H1 (cell line): ENCODE data around the gene SPOCK2. TPM values are rescaled to one million over a fixed set of nuclear protein-coding genes. Genes with fewer than 3 reads are reported as not detected.

ENCODE experiments used
- CTCF ChIA-PET: fragments of 300-600 bp; sonication (Branson Sonifier 250); formaldehyde crosslinking; loops from one replicate; lab custom pipeline; 2021; ENCODE audit not compliant: partially characterized antibody; lab: Charles Lee
- POLR2A ChIA-PET: fragments of 300-600 bp; sonication (Branson Sonifier 250); formaldehyde crosslinking; loops from one replicate; lab custom pipeline; 2021; ENCODE audit warnings: inconsistent platforms; ENCODE audit not compliant: partially characterized antibody; lab: Charles Lee
- DNase-seq, 2 experiments: peaks; one replicate each; pipeline versions ENCODE4 v3.0.0 to v3.0.0-alpha.2; 2010 to 2022; ENCODE audit warnings: low spot score in 2 of 2, low read depth in 1 of 2, mixed read lengths in 1 of 2
- FAIRE-seq: peaks from 2 replicates; lab custom pipeline; 2011; peaks lifted over from hg19 to GRCh38; lab: Jason Lieb, UNC
- H2AFZ ChIP-seq: 2 replicates; pipeline ENCODE4 v1.8.1; 2012; ENCODE audit warnings: low read length, inconsistent platforms
- H2AK5ac ChIP-seq: 2 replicates; pipeline ENCODE4 v1.6.1; 2013; ENCODE audit warnings: low read depth, low read length
- H2BK120ac ChIP-seq: replicated peaks from 2 replicates; pipeline ENCODE3; 2013; ENCODE audit warnings: low read depth, low read length, inconsistent platforms
- H2BK12ac ChIP-seq: 2 replicates; pipeline ENCODE4 v1.6.1; 2013; ENCODE audit warnings: low read depth, low read length
- H2BK15ac ChIP-seq: 2 replicates; pipeline ENCODE4 v1.6.1; 2013; ENCODE audit warnings: low read length
- H2BK20ac ChIP-seq: 2 replicates; pipeline ENCODE4 v1.6.1; 2013; ENCODE audit warnings: low read length
- H2BK5ac ChIP-seq: 2 replicates; pipeline ENCODE4 v1.6.1; 2013; ENCODE audit warnings: low read depth, low read length
- H3K14ac ChIP-seq: 2 replicates; pipeline ENCODE4 v1.6.1; 2013; ENCODE audit warnings: inconsistent platforms; ENCODE audit not compliant: insufficient read length
- H3K18ac ChIP-seq: 2 replicates; pipeline ENCODE4 v1.6.1; 2013; ENCODE audit warnings: low read length; ENCODE audit errors: extremely low read depth
- H3K23ac ChIP-seq: 2 replicates; pipeline ENCODE4 v1.6.1; 2013; ENCODE audit warnings: inconsistent platforms; ENCODE audit not compliant: insufficient read length
- H3K23me2 ChIP-seq: 2 replicates; pipeline ENCODE4 v1.6.1; 2013; ENCODE audit warnings: low read depth, low read length
- H3K27ac ChIP-seq: 2 replicates; pipeline ENCODE4 v1.6.1; 2011; ENCODE audit warnings: low read depth, low read length, inconsistent platforms
- H3K27me3 ChIP-seq, 4 experiments: replicated peaks in 1 of 4; 1 replicate in 1 of 4; 2 replicates in 3 of 4; pipeline versions ENCODE4 v1.6.1 to v1.8.1; 2011 to 2013; ENCODE audit warnings: low read length in 3 of 4, mild to moderate bottlenecking in 3 of 4, inconsistent platforms in 2 of 4, mixed read lengths in 2 of 4, moderate library complexity in 1 of 4; ENCODE audit not compliant: control insufficient read depth in 3 of 4, insufficient read depth in 3 of 4; ENCODE audit errors: extremely low read depth in 1 of 4
- H3K36me3 ChIP-seq, 4 experiments: 2 replicates each; pipeline versions ENCODE4 v1.6.1 to v1.8.1; 2011 to 2013; ENCODE audit warnings: mild to moderate bottlenecking in 4 of 4, low read length in 3 of 4, moderate library complexity in 2 of 4, control low read depth in 1 of 4, inconsistent platforms in 1 of 4; ENCODE audit not compliant: insufficient read depth in 4 of 4, control insufficient read depth in 2 of 4
- H3K4ac ChIP-seq: replicated peaks from 2 replicates; pipeline ENCODE3; 2013; ENCODE audit warnings: low read length, low read depth, mixed read lengths, inconsistent platforms; ENCODE audit not compliant: insufficient read length
- H3K4me1 ChIP-seq, 4 experiments: replicated peaks in 1 of 4; 1 replicate in 1 of 4; 2 replicates in 3 of 4; pipeline versions ENCODE4 v1.6.1 to v1.8.1; 2011 to 2013; ENCODE audit warnings: low read length in 3 of 4, inconsistent platforms in 2 of 4, mixed read lengths in 1 of 4; ENCODE audit not compliant: insufficient read depth in 4 of 4, control insufficient read depth in 3 of 4
- H3K4me2 ChIP-seq, 2 experiments: 2 replicates each; pipeline versions ENCODE4 v1.6.1 to v1.8.1; 2011 to 2013; ENCODE audit warnings: low read depth in 2 of 2, low read length in 2 of 2, control low read depth in 1 of 2, inconsistent platforms in 1 of 2, mild to moderate bottlenecking in 1 of 2; ENCODE audit not compliant: insufficient read depth in 1 of 2
- H3K4me3 ChIP-seq, 4 experiments: fragments of 200-600, 300-600 bp in 1 of 4; sonication (generic), shearing (Covaris generic), sonication (Bioruptor Twin) in 1 of 4; 2 replicates each; pipeline versions ENCODE4 v1.5.1 to v1.8.1; 2011 to 2016; ENCODE audit warnings: low read length in 4 of 4, low read depth in 3 of 4, control low read depth in 2 of 4, inconsistent platforms in 2 of 4, mild to moderate bottlenecking in 2 of 4, mixed read lengths in 1 of 4, moderate library complexity in 1 of 4; ENCODE audit not compliant: insufficient read depth in 2 of 4; ENCODE audit errors: extremely low read depth in 1 of 4
- H3K56ac ChIP-seq: replicated peaks from 2 replicates; pipeline ENCODE3; 2013; ENCODE audit warnings: low read depth, mild to moderate bottlenecking, mixed read lengths, low read length, inconsistent platforms; ENCODE audit not compliant: insufficient read length
- H3K79me1 ChIP-seq: 2 replicates; pipeline ENCODE4 v1.6.1; 2013; ENCODE audit warnings: low read depth, low read length, control low read depth
- H3K79me2 ChIP-seq, 2 experiments: 2 replicates each; pipeline versions ENCODE4 v1.6.1 to v1.8.1; 2012 to 2013; ENCODE audit warnings: low read length in 2 of 2, mild to moderate bottlenecking in 2 of 2, inconsistent platforms in 1 of 2; ENCODE audit not compliant: insufficient read depth in 2 of 2, control insufficient read depth in 1 of 2
- H3K9ac ChIP-seq, 4 experiments: replicated peaks in 1 of 4; 1 replicate in 1 of 4; 2 replicates in 3 of 4; pipeline versions ENCODE4 v1.6.1 to v1.8.1; 2011 to 2013; ENCODE audit warnings: low read depth in 3 of 4, low read length in 3 of 4, control low read depth in 2 of 4, mild to moderate bottlenecking in 2 of 4, moderate library complexity in 2 of 4, inconsistent platforms in 1 of 4; ENCODE audit errors: extremely low read depth in 1 of 4
- H3K9me3 ChIP-seq, 2 experiments: 2 replicates each; pipeline versions ENCODE4 v1.6.1 to v1.8.1; 2012 to 2013; ENCODE audit warnings: mild to moderate bottlenecking in 2 of 2, moderate library complexity in 2 of 2, control low read depth in 1 of 2, inconsistent platforms in 1 of 2, low read depth in 1 of 2, low read length in 1 of 2, mixed read lengths in 1 of 2; ENCODE audit not compliant: insufficient read depth in 2 of 2
- H4K20me1 ChIP-seq, 2 experiments: replicated peaks in 1 of 2; 2 replicates each; pipeline versions ENCODE3 to v1.8.1; 2011 to 2013; ENCODE audit warnings: inconsistent platforms in 2 of 2, low read length in 2 of 2, mild to moderate bottlenecking in 1 of 2; ENCODE audit not compliant: insufficient read depth in 2 of 2, control insufficient read depth in 1 of 2
- H4K5ac ChIP-seq: 2 replicates; pipeline ENCODE4 v1.6.1; 2013; ENCODE audit warnings: low read length, low read depth, mixed read lengths, inconsistent platforms; ENCODE audit not compliant: insufficient read length
- H4K8ac ChIP-seq: 2 replicates; pipeline ENCODE4 v1.8.0; 2013; ENCODE audit warnings: mild to moderate bottlenecking, moderate library complexity, low read length, inconsistent platforms; ENCODE audit not compliant: insufficient read depth; ENCODE audit errors: extremely low read depth
- H4K91ac ChIP-seq: replicated peaks from 2 replicates; pipeline ENCODE3; 2013; ENCODE audit warnings: low read length, mixed read lengths, inconsistent platforms; ENCODE audit not compliant: insufficient read length
- CREB1 ChIP-seq: IDR thresholded peaks from 2 replicates; pipeline ENCODE4 v1.6.1; 2012; ENCODE audit warnings: inconsistent platforms
- CTBP2 ChIP-seq: IDR thresholded peaks from 2 replicates; pipeline ENCODE4 v1.7.0; 2011; ENCODE audit warnings: borderline replicate concordance, mild to moderate bottlenecking, moderate library complexity, mixed read lengths, low read length; ENCODE audit not compliant: insufficient read depth, insufficient read length
- EGR1 ChIP-seq: IDR thresholded peaks from 2 replicates; pipeline ENCODE4 v1.6.1; 2011; ENCODE audit warnings: low read depth, low read length, borderline replicate concordance
- EP300 ChIP-seq, 2 experiments: IDR thresholded peaks; 1 replicate in 1 of 2; 2 replicates in 1 of 2; pipeline ENCODE4 v1.6.1; 2011 to 2012; ENCODE audit warnings: low read depth in 2 of 2, low read length in 2 of 2, mild to moderate bottlenecking in 2 of 2, borderline replicate concordance in 1 of 2, inconsistent platforms in 1 of 2, moderate library complexity in 1 of 2
- FOSL1 ChIP-seq: IDR thresholded peaks from 2 replicates; pipeline ENCODE4 v1.6.1; 2011; ENCODE audit warnings: mild to moderate bottlenecking, low read depth, low read length, moderate library complexity; ENCODE audit not compliant: insufficient read depth
- GTF2F1 ChIP-seq: IDR thresholded peaks from 2 replicates; pipeline ENCODE4 v1.6.1; 2012; ENCODE audit warnings: low read depth, low read length, improper control_type of control experiment, borderline replicate concordance
- KDM4A ChIP-seq: IDR thresholded peaks from one replicate; pipeline ENCODE4 v1.7.1; 2012; ENCODE audit warnings: low read depth, mild to moderate bottlenecking, moderate library complexity, low read length, inconsistent platforms; ENCODE audit not compliant: severe bottlenecking
- POLR2A ChIP-seq, 2 experiments: IDR thresholded peaks; 1 replicate in 1 of 2; 2 replicates in 1 of 2; pipeline ENCODE4 v1.6.1; 2011; ENCODE audit warnings: low read depth in 2 of 2, low read length in 2 of 2, mild to moderate bottlenecking in 2 of 2; ENCODE audit errors: control extremely low read depth in 1 of 2
- RFX5 ChIP-seq: IDR thresholded peaks from 2 replicates; pipeline ENCODE4 v1.6.1; 2011; ENCODE audit warnings: low read depth, low read length, improper control_type of control experiment, borderline replicate concordance
- SIN3A ChIP-seq, 2 experiments: IDR thresholded peaks in 1 of 2; conservative IDR thresholded peaks in 1 of 2; 2 replicates each; pipeline ENCODE4 v1.6.1; 2011 to 2012; ENCODE audit warnings: low read length in 2 of 2, improper control_type of control experiment in 1 of 2, low read depth in 1 of 2, mild to moderate bottlenecking in 1 of 2
- SP1 ChIP-seq: IDR thresholded peaks from 2 replicates; pipeline ENCODE4 v1.6.1; 2011; ENCODE audit warnings: low read depth, low read length
- SP2 ChIP-seq: IDR thresholded peaks from 2 replicates; pipeline ENCODE4 v1.6.1; 2012; ENCODE audit warnings: mild to moderate bottlenecking, low read length, inconsistent platforms
- SP4 ChIP-seq: IDR thresholded peaks from 2 replicates; pipeline ENCODE4 v1.6.1; 2012; ENCODE audit warnings: low read length, inconsistent platforms
- TAF7 ChIP-seq: optimal IDR thresholded peaks from 2 replicates; pipeline ENCODE3; 2011; ENCODE audit warnings: low read depth, mild to moderate bottlenecking, inconsistent platforms, low read length, moderate library complexity, borderline replicate concordance
- YY1 ChIP-seq: IDR thresholded peaks from 2 replicates; pipeline ENCODE4 v1.6.1; 2011; ENCODE audit warnings: low read depth, mild to moderate bottlenecking, low read length
- WGBS, 2 experiments: shearing (Covaris generic) in 1 of 2; methylation state at CpG; one replicate each; pipeline versions ENCODE4 v1.1.6 to v1.1.7; 2013 to 2015; ENCODE audit warnings: low lambda C conversion rate in 2 of 2, mixed read lengths in 2 of 2, inconsistent platforms in 1 of 2, low coverage in 1 of 2, missing lambda C conversion rate in 1 of 2; ENCODE audit not compliant: insufficient replicate concordance in 2 of 2, insufficient coverage in 1 of 2, insufficient read length in 1 of 2; ENCODE audit errors: extremely low coverage in 1 of 2, missing lambda C conversion rate in 1 of 2; 5-methylcytosine and 5-hydroxymethylcytosine counted together
- polyA plus RNA-seq, 7 experiments: library from polyadenylated mRNA; depleted of rRNA in 3 of 7; stranded (reverse) in 5 of 7; unstranded in 2 of 7; fragments of >200 nt in 5 of 7; fragments of 200-250 nt in 2 of 7; gene quantifications; 1 replicate in 5 of 7; 2 replicates in 1 of 7; 4 replicates in 1 of 7; pipeline versions ENCODE4 v1.2.1 to v1.2.3, GENCODE V29; 2011 to 2013; ENCODE audit warnings: missing spikeins in 2 of 7, mixed read lengths in 2 of 7
- total RNA-seq: library from RNA; stranded (reverse); fragmentation: NEBNext Ultra II Directional; extraction: Animal tissue kit (Norgen Biotek cat#: 25700); gene quantifications from 2 replicates; pipeline ENCODE4 v1.2.1, GENCODE V29; 2021

SPOCK2 gene
- total and polyA plus RNA-seq, 2 of the 8 experiments (the other 6 are each of a cell fraction or from before 2014, with no cell fraction given), result 1.5 to 1.9 TPM

- H2BK20ac ChIP-seq, result no peak overlapping the region
- no peaks in the 10 kb centered on the region for H3K27me3 ChIP-seq
- H3K4ac ChIP-seq, result no peak overlapping the region
- no peak overlapping the region for H3K23ac ChIP-seq
- no peaks in the 10 kb centered on the region for H3K23me2 ChIP-seq
- CTCF ChIA-PET, result interaction anchor here (0.7 to 9.8 kb wide), 9 partner anchors 8 to 207 kb away, joined by 3 to 100 read pairs (median 4); no protein-coding TSS in a partner anchor
- no peak overlapping the region for H3K14ac ChIP-seq
- H3K4me3 ChIP-seq, result no peak overlapping the region
- no peak overlapping the region for H3K18ac ChIP-seq
- no peak overlapping the region for H4K8ac ChIP-seq
- H2BK5ac ChIP-seq, result no peak overlapping the region
- no peak overlapping the region for H3K27ac ChIP-seq
- no peaks in the 10 kb centered on the region for H3K36me3 ChIP-seq
- no peak overlapping the region for H2AFZ ChIP-seq
- no peak overlapping the region for H3K4me2 ChIP-seq
- no peak overlapping the region for H2BK120ac ChIP-seq
- H3K4me1 ChIP-seq, result peaks cover 0 to 6% (median 0%) of the 10 kb centered on the region in 4 experiments; a peak in 3 of 7 replicates
- no peak overlapping the region for H3K9ac ChIP-seq
- H4K20me1 ChIP-seq, result peaks cover 0 to 2% of the 10 kb centered on the region in 2 experiments
- POLR2A ChIA-PET, result interaction anchor here (0.7 kb wide), 1 partner anchor 308 kb away, joined by 3 read pairs; no protein-coding TSS in a partner anchor
- H2BK12ac ChIP-seq, result no peak overlapping the region
- H3K79me2 ChIP-seq, result no peaks in the 10 kb centered on the region
- 0 out of 4 replicates have a peak, but pooled peaks cover 0 to 4% of the 10 kb centered on the region in 2 experiments for H3K9me3 ChIP-seq
- no peak overlapping the region for H4K5ac ChIP-seq
- no peak for FAIRE-seq
- no peak for DNase-seq
- no peak overlapping the region for H4K91ac ChIP-seq
- H3K56ac ChIP-seq, result no peak overlapping the region
- WGBS, 2 experiments, result 76% methylated on average over 2 of the region's 2 CpGs; no CpG with 5 or more reads in 1 of the 2 experiments
- no peak overlapping the region for H2BK15ac ChIP-seq
- no peak overlapping the region for H2AK5ac ChIP-seq
- no peaks in the 10 kb centered on the region for H3K79me1 ChIP-seq
- no peak for TF ChIP-seq SP1
- TF ChIP-seq CTBP2, result no peak
- TF ChIP-seq GTF2F1, result no peak
- TF ChIP-seq POLR2A (IDR thresholded peaks at IDR 0.05; ENCODE audit: control extremely low read depth in 1 of 2, low read depth in 2 of 2, low read length in 2 of 2), result no peak
- no peak for TF ChIP-seq SP2
- no peak for TF ChIP-seq CREB1
- no peak for TF ChIP-seq FOSL1
- no peak for TF ChIP-seq YY1
- no peak for TF ChIP-seq RFX5
- no peak for TF ChIP-seq TAF7
- no peak for TF ChIP-seq EGR1
- no peak for TF ChIP-seq EP300 (IDR thresholded peaks at IDR 0.05; ENCODE audit: borderline replicate concordance in 1 of 2, low read depth in 2 of 2, low read length in 2 of 2)
- no peak for TF ChIP-seq SIN3A (conservative IDR thresholded peaks at IDR 0.05 in 1 of 2, IDR thresholded peaks at IDR 0.05 in 1 of 2; ENCODE audit: low read depth in 1 of 2, low read length in 2 of 2)
- TF ChIP-seq SP4, result no peak
- TF ChIP-seq KDM4A, result no peak
These were observed 42.8 kb downstream of the SPOCK2 start for GRCh38 chr10:72045586-72045985.
